HG02885 (cell line): Measurements from ENCODE around the gene MRTFB.
A peak's percentile ranks its signal among the peaks of the same experiment; 100 is the strongest.

Source experiments
- ATAC-seq: cut with Tn5 transposase; IDR thresholded peaks from one replicate; pipeline ENCODE4 v1.9.1; 2021; ENCODE audit warnings: mild to moderate bottlenecking; ENCODE audit not compliant: unreplicated experiment, poor library complexity

The MRTFB gene

DNA sequence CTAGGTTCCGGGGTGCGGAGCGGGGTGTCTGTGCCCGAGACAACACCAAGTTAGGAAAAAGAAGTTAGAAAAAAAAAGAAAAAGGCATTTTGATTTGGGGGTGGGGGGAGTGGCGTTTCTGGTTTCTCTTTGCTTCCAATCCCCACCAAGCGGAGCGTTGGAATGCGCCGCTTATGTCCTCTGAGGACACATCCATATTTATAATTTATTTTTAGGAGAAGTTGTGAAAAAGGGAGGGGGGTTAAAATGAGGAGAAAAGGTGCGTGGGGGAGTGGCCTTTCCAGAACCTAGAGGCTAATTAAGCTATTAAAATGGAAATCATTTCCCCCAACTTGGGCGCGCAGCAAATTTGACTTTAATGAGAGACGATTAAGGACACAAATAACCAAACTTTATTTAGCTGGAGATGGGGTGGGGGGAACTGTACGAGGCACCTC is 232.1 kb downstream of the MRTFB start:
- ATAC-seq = no peak

DNA sequence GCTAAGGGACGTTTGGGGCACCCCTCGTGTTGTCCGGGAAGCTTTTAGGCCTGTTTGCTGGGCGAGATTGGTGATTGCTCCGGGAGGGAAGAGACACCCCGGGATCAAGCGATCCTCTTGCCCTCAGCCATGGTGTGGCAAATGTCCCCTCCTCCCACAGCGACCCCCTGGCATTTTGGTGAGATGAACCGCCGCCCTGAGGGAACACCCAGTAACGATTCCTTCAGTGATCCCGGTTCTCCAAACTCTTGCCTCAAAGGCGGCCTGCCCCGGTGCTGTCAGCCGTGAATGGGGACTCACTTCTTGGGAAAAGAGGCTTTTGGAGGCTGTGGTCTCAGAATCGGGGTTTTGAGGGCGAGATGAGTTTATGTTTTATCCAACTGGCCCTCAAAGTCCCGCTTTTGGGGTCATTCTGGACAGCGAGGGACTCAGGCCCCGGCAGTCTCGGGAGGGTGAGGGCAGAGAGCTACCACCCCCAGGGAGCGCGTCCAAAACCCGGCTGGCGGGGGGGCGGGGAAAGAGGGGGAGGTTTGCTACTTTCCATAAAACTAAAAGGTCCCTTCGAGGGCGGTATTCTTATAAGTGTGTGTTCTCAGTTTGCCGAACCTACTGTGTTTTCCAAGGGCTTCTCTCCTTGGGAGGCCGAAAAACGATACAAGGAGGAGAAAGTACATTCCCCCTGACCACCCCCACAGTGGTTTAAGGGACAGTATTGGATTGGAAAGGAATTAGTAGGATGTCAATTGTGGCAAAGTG is 232.7 kb downstream of the MRTFB start:
- ATAC-seq = no peak

DNA sequence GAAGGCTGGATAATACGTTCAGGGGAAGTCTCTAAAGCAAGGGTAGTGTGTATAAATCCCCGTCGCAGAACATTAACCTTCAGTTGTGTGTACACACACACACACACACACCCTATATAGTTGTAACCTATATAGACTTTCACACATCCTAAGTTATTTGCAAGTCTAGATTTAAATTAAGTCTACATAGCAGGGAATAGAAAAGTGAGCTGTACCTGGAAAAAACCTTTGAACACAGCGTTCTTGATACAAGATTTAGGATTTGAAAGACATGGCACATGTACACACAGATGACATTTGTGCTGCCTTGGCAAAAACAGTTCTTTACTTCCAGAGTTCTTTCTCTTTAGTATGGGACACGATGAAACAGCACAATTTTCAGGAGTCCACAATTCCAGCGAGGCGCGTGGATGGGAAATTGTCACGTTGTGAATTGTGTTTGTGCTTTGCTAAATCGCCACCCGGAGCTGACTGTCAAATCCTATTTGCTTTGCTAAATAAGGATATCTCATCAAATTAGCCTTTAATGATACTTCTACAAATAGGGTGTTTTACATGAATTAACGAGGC is 233.9 kb downstream of the MRTFB start:
- ATAC-seq = no peak

DNA sequence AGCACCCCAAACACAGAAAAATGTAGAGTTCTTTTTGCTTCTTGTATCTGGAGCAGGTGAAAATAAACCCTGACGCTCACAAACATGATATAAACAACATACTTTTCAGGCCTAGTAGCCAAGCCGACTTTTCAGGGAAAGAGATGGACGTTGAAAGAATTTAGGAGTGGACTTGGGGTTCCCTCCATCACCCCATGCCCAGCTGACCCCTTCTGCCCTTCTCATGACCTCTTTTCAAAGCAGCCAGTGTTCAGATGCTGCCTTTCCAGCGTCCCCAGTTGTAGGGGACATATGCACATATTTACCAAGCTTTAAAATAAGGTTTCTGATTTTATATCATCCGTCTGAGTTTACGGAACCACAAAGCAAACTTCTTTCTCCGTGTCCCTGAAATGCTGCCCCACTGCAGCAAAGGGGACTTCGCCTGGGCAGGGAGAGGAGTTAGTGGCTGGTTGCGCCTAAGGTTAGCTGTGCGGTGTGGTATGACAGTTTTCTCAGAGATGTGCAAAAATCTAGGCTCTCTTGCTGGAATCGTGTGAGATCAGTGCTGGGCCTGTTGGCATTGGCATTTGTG is 235.5 kb downstream of the MRTFB start:
- ATAC-seq = no peak

DNA sequence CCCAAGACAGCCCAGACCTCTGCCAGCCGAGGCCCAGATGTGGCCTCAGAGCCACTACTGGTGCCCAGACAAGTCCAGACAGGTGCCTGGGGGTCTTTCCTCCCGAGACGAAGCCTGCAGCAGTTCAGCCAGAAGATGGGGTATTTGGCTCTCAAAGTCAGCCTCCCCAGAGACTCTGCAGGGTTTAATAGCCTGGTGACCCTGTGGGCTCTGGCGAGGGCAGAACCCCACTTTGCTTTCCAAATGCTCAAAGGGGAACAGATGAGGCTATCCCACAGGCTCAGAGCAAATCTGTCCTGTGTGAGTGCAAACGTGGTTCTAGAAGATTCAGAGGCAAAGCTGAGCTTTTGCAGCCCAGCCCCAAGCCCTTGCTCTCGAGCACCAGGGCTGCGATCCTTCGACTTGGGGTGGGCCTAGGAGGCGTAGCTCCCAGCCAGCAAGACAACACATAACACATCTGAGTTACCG is 236.0 kb downstream of the MRTFB start:
- ATAC-seq = no peak

DNA sequence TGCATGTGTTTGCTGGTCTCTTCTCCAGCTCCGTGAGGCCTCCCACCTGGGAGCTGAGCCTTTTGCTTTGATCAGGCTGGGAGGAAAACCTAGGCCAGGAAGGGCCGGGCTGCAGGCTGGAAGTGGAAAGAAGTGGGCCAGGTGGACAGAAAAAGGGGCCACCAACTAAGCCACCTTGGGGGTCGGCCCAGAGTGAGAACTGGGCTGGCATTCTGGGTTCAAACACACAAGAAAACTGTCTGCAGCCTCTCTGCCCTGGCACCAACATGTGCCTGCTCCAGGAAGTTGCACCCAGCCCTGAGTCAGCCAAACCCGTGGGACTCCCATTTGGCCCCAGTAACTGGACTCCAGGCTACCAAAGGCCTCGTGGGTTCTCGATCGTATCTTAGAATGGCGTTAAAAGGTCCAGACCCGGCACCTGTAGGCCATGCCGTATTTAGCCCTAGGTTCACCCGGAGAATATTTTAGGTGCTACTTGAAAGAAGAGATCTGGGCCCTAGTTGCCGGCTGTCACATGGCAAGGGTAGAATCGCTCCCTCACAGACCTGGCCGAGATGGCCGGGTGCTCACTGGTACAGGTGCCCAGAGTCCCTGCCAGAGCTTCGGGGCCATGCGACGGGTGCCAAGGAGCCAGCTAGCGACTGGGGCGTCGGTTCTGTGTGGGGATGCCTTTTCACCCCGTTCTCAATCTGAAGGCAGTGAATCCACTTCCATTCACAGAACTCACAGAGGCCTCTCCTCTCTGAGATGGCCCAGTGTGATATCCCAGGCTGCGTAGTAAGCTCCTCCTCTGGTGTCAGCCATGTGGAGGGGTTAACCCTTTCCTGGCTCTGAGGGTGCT is 236.6 kb downstream of the MRTFB start:
- ATAC-seq = no peak

DNA sequence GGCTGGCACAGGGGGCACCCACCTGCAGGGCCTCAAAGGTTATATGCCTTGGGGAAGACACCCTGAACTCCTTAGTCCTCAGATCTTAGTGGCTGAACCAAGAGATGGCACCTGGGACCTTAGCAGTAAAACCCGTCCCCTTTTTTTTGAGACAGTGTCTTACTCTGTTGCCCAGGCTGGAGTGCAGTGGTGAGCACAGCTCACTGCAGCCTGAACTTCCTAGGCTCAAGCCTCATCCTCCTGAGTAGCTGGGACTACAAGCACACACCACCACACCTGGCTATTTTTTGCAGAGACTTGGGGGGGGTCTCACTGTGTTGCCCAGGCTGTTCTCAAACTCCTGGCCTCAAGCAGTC is 237.2 kb downstream of the MRTFB start:
- no peak for ATAC-seq

DNA sequence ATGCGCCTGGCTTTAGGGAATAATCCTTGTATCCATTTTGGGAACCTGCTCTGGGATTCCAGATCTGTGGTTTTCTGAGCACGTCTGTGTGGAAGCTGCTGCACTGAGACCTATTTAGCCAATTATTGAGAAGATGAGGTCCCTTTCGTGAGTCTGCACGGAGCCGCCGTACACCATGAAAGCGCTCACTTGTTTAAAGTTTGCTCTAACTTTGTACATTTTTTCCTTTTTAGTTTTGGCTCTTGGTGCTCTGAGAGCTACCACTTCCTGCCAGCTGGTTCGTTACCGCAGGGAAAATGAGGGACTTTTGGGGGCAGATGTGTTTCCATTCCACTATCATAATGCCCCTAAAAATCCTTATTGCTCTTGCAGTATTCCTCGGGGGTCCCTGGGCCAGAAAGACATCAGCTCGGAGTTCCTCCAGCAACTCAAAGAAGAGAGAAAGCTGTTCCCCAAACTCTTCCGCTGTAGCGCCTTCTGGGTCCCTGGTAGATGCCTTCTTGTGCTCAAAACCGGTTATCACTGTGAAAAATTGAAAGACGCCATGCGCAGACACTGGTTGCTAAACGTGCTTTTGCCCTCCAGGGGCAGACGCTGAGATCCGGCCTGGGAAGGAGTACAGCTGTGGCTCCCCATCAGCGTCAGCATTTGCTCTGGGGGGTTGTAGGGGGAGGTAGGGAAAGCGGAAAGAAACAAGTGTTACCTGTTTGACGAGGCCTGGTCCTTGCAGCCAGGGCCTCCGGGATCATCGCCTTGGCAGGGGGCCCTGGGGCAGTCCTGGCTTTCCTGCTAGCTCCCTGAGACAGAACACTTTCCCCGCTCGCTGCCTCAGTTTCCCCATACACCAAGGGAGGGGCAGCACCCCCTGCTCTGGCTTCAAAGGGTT is 238.1 kb downstream of the MRTFB start:
- ATAC-seq = no peak

DNA sequence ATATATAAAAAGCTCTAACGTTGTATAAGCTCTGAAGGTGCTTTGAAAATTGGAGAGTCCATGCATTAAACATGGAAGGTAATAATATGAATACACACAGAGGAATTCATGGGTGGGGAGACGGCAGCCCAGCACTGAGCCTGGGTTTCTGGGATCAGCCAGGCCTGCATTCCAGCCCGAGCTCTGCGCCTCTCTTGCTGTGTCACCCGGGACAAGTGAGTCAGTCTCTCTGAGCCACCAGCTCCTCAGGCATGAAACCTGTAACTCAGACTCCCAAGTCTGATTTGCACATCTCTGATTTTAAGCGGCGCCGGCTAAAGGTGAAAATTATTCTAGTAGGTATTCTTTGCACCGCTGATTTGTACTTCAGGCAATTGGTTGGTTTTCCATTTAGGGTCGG is 238.8 kb downstream of the MRTFB start:
- ATAC-seq = no peak

DNA sequence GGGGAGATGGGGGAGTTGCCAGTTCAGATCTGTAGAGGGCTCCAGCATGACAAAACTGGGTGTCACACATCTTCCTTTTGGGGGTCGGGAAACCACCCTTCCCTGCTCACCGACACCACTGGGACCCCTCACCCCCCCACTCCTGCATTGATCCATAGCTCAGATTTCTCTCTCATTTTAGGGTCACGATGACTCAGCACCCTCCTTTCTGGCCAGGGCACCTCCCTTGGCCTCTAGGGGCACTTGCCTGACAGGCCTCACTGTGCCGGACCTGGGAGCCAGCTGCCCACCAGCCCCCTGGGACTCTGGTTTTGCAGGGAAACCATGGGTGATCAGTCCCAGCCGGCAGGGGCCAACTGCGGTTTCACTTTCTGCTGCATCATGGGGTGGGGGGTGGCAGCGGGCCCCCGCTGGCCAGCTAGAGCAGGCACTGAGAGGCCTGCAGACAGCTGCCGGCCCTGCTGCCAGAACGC is 239.4 kb downstream of the MRTFB start:
- ATAC-seq = peak; percentile 56

DNA sequence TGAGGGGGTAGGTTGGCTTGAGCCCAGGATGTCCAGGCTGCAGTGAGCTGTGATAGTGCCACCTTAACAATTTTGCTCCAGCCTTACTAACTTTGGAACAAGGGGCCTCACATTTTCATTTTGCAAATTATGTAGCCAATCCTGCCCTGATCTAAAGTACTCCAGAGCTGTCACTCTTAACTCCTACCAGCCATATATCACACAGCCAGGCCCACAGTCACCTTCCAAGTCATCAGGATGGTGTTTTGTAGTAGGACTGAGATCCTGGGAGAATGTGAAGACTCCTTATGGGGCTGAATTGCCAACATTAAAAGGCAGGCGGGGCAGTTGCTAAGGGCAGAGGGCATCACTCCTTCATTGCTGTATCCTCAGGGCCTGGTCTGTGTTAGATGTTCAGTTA is 243.0 kb downstream of the MRTFB start:
- ATAC-seq = no peak

DNA sequence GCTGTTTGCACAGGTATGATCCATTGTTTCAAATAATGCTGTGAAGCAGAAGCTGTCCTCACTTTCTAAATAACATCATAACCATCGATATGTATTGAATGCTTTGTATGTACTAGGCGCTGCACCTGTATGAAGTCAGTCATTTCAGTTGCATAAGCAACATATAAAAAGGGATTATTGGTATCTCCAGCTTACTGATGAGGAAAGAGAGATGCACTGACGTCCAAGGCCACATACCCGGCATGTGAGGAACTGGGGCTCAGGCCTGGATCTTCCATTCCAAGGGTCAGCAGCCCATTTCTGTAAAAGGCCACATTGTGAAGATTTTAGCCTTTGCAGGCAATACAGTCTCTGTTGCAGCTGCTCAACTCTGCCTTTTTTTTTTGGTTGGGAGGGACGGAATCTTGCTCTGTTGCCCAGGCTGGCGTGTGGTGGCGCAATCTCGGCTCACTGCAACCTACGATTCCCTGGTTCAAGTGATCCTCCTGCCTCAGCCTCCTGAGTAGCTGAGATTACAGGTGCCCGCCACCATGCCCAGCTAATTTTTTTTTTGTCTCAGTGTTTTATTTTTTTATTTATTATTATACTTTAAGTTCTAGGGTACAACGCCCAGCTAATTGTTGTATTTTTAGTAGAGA is 244.7 kb downstream of the MRTFB start:
- ATAC-seq = no peak
